ENCODE results near the gene KCNA2. TPM values are rescaled to one million over a fixed set of nuclear protein-coding genes. Genes with fewer than 3 reads are reported as not detected.
A peak's percentile ranks its signal among the peaks of the same experiment; 100 is the strongest.

The KCNA2 gene
- polyA plus RNA-seq, 1 donor (not counting 4 experiments of a cell fraction or from before 2014, with no cell fraction given) = 0.03 TPM

- DNase-seq (ENCODE audit: low read depth, low spot score) = no peak
- no peak for FAIRE-seq
- H3K4me1 ChIP-seq (ENCODE audit: control insufficient read depth, extremely low read depth, insufficient read depth, low read length) = peaks cover 5% of the 10 kb centered on the region
- H3K9me1 ChIP-seq (ENCODE audit: control insufficient read depth, extremely low read depth, insufficient read depth, low read length) = no peaks in the 10 kb centered on the region
- H2AFZ ChIP-seq (ENCODE audit: control insufficient read depth, low read length) = no peak overlapping the region
- dilution Hi-C loops (cut with MboI; ENCODE audit: extremely low pct_ligation_motif_present, low sequenced_read_pairs) = no loop called here
- no peak overlapping the region for H3K27ac ChIP-seq (ENCODE audit: control insufficient read depth, insufficient read depth, low read length)
- peak overlapping the region; percentile 37 for H3K4me2 ChIP-seq (ENCODE audit: control insufficient read depth, extremely low read depth, insufficient read depth, low read depth, low read length)
- TF ChIP-seq EZH2 (IDR thresholded peaks at IDR 0.05; ENCODE audit: low read length) (peak; percentile 100), CTCF (optimal IDR thresholded peaks at IDR 0.05 in 1 of 3, IDR thresholded peaks at IDR 0.05 in 1 of 3, conservative IDR thresholded peaks at IDR 0.05 in 1 of 3; ENCODE audit: extremely low read depth in 1 of 3, insufficient read depth in 2 of 3, low read length in 3 of 3) (no peak)
- H3K9me3 ChIP-seq (ENCODE audit: control insufficient read depth, low read depth, low read length) = no peaks in the 10 kb centered on the region
- H4K20me1 ChIP-seq (ENCODE audit: control insufficient read depth, extremely low read depth, insufficient read depth, low read length) = no peaks in the 10 kb centered on the region
- peak overlapping the region; percentile 2 to 25 (median 24) for H3K4me3 ChIP-seq (ENCODE audit: control insufficient read depth in 2 of 3, extremely low read depth in 1 of 3, insufficient read depth in 2 of 3, low read depth in 1 of 3, low read length in 3 of 3)
- no peak overlapping the region for H3K9ac ChIP-seq (ENCODE audit: control insufficient read depth, extremely low read depth, insufficient read depth, low read length)
- no peaks in the 10 kb centered on the region for H3K79me2 ChIP-seq (ENCODE audit: control insufficient read depth, insufficient read depth, low read length)
- no peaks in the 10 kb centered on the region for H3K36me3 ChIP-seq (ENCODE audit: control insufficient read depth in 2 of 2, extremely low read depth in 1 of 2, insufficient read depth in 2 of 2, low read length in 2 of 2)
- peaks cover 64% of the 10 kb centered on the region for H3K27me3 ChIP-seq (ENCODE audit: control insufficient read depth, extremely low read depth, insufficient read depth, low read length)
These were observed 738 bp upstream of the KCNA2 start for GRCh38 chr1:110606657-110607535.

- Histone ChIP-seq H3K79me2 (ENCODE audit: control insufficient read depth, insufficient read depth, low read length) (no peaks in the 10 kb centered on the region), H3K27me3 (ENCODE audit: control insufficient read depth, extremely low read depth, insufficient read depth, low read length) (peaks cover 61% of the 10 kb centered on the region), H3K27ac (ENCODE audit: control insufficient read depth, insufficient read depth, low read length) (no peak overlapping the region), H3K9me1 (ENCODE audit: control insufficient read depth, extremely low read depth, insufficient read depth, low read length) (no peaks in the 10 kb centered on the region), H3K4me3 (ENCODE audit: control insufficient read depth in 2 of 3, extremely low read depth in 1 of 3, insufficient read depth in 2 of 3, low read depth in 1 of 3, low read length in 3 of 3) (no peak overlapping the region), H2AFZ (ENCODE audit: control insufficient read depth, low read length) (no peak overlapping the region), H3K36me3 (ENCODE audit: control insufficient read depth in 2 of 2, extremely low read depth in 1 of 2, insufficient read depth in 2 of 2, low read length in 2 of 2) (no peaks in the 10 kb centered on the region), H3K9me3 (ENCODE audit: control insufficient read depth, low read depth, low read length) (no peaks in the 10 kb centered on the region), H4K20me1 (ENCODE audit: control insufficient read depth, extremely low read depth, insufficient read depth, low read length) (no peaks in the 10 kb centered on the region), H3K9ac (ENCODE audit: control insufficient read depth, extremely low read depth, insufficient read depth, low read length) (no peak overlapping the region), H3K4me1 (ENCODE audit: control insufficient read depth, extremely low read depth, insufficient read depth, low read length) (peaks cover 5% of the 10 kb centered on the region), H3K4me2 (ENCODE audit: control insufficient read depth, extremely low read depth, insufficient read depth, low read depth, low read length) (no peak overlapping the region)
- TF ChIP-seq CTCF (optimal IDR thresholded peaks at IDR 0.05 in 1 of 3, IDR thresholded peaks at IDR 0.05 in 1 of 3, conservative IDR thresholded peaks at IDR 0.05 in 1 of 3; ENCODE audit: extremely low read depth in 1 of 3, insufficient read depth in 2 of 3, low read length in 3 of 3) (no peak), EZH2 (IDR thresholded peaks at IDR 0.05; ENCODE audit: low read length) (no peak)
- FAIRE-seq (no peak), DNase-seq (ENCODE audit: low read depth, low spot score) (no peak)
- dilution Hi-C loops (cut with MboI; ENCODE audit: extremely low pct_ligation_motif_present, low sequenced_read_pairs) = no loop called here
These were observed 712 bp downstream of the KCNA2 start for GRCh38 chr1:110605446-110605845.

Measured in keratinocyte (primary cell).